ENCODE measurements around the gene S100A1. TPM values are rescaled to one million over a fixed set of nuclear protein-coding genes. Genes with fewer than 3 reads are reported as not detected.
"Not testable (repeated sequence)": the region's sequence is repeated elsewhere in the genome, so short reads cannot be mapped to it uniquely, and the experiment has no call there.

Gene S100A1
- polyA plus RNA-seq, 1 of the 3 experiments (the other 2 are of a cell fraction): 0.18 TPM

DNA sequence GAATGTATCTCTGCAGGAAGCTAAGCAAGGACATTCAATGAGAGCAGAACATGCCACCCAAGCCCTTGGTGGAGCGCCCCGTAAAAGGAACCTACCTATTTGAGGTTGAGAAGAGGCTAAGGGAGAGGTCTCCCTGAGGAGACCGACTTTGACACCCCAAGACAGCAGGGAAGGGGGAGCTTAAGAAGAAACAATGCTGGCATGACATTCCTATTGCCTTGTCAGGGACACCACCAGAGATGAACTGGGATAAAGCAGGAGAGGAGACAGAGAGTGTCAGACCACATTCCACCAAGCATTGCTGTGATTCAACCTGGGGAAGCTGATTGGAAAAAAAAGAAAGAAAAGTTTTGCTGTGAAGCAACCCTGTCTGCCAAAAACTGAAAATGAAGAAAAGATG, 49.3 kb upstream of the S100A1 start:
- H3K9me3 ChIP-seq: no peaks in the 10 kb centered on the region
- peak overlapping the region; percentile 42 for H2AFZ ChIP-seq (ENCODE audit: low read depth)
- H3K4me2 ChIP-seq: peak overlapping the region; percentile 57; the same call in 1 of the 2 replicates
- no peak for DNase-seq
- no peaks in the 10 kb centered on the region for H4K20me1 ChIP-seq (ENCODE audit: insufficient read depth)
- H3K9ac ChIP-seq: no peak overlapping the region; the same call in 1 of the 2 replicates
- H3K4me3 ChIP-seq (ENCODE audit: low read depth in 2 of 2, low read length in 1 of 2): no peak overlapping the region
- POLR2A ChIA-PET: no interaction called here
- TF ChIP-seq EZH2phosphoT487 (IDR thresholded peaks at IDR 0.05; ENCODE audit: borderline replicate concordance, low read depth) (no peak), FOSL2 (IDR thresholded peaks at IDR 0.05; ENCODE audit: borderline replicate concordance, low read depth) (no peak), TEAD4 (IDR thresholded peaks at IDR 0.05; ENCODE audit: borderline replicate concordance, insufficient read depth) (no peak), TCF12 (IDR thresholded peaks at IDR 0.05) (no peak), RXRA (IDR thresholded peaks at IDR 0.05; ENCODE audit: borderline replicate concordance, low read depth) (no peak), FOXM1 (IDR thresholded peaks at IDR 0.05; ENCODE audit: low read depth) (no peak), ELF1 (IDR thresholded peaks at IDR 0.05) (no peak), RCOR1 (IDR thresholded peaks at IDR 0.05; ENCODE audit: low read length) (no peak), EP300 (IDR thresholded peaks at IDR 0.05; ENCODE audit: borderline replicate concordance in 1 of 2, low read depth in 1 of 2, low read length in 1 of 2) (no peak)
- TF ChIP-seq, protein P1, sequence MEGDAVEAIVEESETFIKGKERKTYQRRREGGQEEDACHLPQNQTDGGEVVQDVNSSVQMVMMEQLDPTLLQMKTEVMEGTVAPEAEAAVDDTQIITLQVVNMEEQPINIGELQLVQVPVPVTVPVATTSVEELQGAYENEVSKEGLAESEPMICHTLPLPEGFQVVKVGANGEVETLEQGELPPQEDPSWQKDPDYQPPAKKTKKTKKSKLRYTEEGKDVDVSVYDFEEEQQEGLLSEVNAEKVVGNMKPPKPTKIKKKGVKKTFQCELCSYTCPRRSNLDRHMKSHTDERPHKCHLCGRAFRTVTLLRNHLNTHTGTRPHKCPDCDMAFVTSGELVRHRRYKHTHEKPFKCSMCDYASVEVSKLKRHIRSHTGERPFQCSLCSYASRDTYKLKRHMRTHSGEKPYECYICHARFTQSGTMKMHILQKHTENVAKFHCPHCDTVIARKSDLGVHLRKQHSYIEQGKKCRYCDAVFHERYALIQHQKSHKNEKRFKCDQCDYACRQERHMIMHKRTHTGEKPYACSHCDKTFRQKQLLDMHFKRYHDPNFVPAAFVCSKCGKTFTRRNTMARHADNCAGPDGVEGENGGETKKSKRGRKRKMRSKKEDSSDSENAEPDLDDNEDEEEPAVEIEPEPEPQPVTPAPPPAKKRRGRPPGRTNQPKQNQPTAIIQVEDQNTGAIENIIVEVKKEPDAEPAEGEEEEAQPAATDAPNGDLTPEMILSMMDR (IDR thresholded peaks at IDR 0.05): no peak
- TF ChIP-seq, protein P2, sequence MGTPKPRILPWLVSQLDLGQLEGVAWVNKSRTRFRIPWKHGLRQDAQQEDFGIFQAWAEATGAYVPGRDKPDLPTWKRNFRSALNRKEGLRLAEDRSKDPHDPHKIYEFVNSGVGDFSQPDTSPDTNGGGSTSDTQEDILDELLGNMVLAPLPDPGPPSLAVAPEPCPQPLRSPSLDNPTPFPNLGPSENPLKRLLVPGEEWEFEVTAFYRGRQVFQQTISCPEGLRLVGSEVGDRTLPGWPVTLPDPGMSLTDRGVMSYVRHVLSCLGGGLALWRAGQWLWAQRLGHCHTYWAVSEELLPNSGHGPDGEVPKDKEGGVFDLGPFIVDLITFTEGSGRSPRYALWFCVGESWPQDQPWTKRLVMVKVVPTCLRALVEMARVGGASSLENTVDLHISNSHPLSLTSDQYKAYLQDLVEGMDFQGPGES (IDR thresholded peaks at IDR 0.05; ENCODE audit: low read depth, low read length): no peak
- TF ChIP-seq, protein P3, sequence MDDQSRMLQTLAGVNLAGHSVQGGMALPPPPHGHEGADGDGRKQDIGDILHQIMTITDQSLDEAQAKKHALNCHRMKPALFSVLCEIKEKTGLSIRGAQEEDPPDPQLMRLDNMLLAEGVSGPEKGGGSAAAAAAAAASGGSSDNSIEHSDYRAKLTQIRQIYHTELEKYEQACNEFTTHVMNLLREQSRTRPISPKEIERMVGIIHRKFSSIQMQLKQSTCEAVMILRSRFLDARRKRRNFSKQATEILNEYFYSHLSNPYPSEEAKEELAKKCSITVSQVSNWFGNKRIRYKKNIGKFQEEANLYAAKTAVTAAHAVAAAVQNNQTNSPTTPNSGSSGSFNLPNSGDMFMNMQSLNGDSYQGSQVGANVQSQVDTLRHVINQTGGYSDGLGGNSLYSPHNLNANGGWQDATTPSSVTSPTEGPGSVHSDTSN (IDR thresholded peaks at IDR 0.05): no peak
- CTCF ChIA-PET: interaction anchor here (0.5 to 4.3 kb wide), 5 partner anchors 11 to 227 kb away, joined by 3 to 31 read pairs (median 3); no protein-coding TSS in a partner anchor
- no peaks in the 10 kb centered on the region for H3F3A ChIP-seq (replicated peaks; ENCODE audit: insufficient read depth)
- no peaks in the 10 kb centered on the region for H3K27me3 ChIP-seq (ENCODE audit: insufficient read depth)
- no peaks in the 10 kb centered on the region; the same call in 1 of the 2 replicates for H3K79me2 ChIP-seq (ENCODE audit: insufficient read depth)
- 90% methylated on average over 3 of the region's 3 CpGs for WGBS (ENCODE audit: low lambda C conversion rate)
- H3K27ac ChIP-seq (ENCODE audit: low read depth in 2 of 2, low read length in 1 of 2): peak overlapping the region in 1 of 2 experiments; percentile 68; a peak in 2 of 4 replicates
- H3K9me2 ChIP-seq: no peaks in the 10 kb centered on the region
- H3K4me1 ChIP-seq (ENCODE audit: control insufficient read depth in 1 of 2, insufficient read depth in 2 of 2, low read depth in 1 of 2, low read length in 1 of 2): peaks cover 0 to 16% of the 10 kb centered on the region in 2 experiments; a peak in 2 of 4 replicates
- no peaks in the 10 kb centered on the region for H3K36me3 ChIP-seq (replicated peaks in 1 of 2; ENCODE audit: control insufficient read depth in 1 of 2, insufficient read depth in 2 of 2, low read length in 1 of 2)

DNA sequence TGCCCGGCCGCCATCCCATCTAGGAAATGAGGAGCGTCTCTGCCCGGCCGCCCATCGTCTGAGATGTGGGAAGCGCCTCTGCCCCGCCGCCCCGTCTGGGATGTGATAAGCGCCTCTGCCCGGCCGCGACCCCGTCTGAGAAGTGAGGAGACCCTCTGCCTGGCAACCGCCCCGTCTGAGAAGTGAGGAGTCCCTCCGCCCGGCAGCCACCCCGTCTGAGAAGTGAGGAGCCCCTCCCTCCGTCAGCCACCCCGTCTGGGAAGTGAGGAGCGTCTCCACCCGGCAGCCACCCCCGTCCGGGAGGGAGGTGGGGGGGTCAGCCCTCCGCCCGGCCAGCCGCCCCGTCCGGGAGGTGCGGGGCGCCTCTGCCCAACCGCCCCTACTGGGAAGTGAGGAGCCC, 45.4 kb upstream of the S100A1 start:
- H3K9me3 ChIP-seq; DNase-seq; H3K9me2 ChIP-seq; H3K27me3 ChIP-seq (ENCODE audit: insufficient read depth); CTCF ChIA-PET; H4K20me1 ChIP-seq (ENCODE audit: insufficient read depth); POLR2A ChIA-PET; H3K36me3 ChIP-seq (replicated peaks in 1 of 2; ENCODE audit: control insufficient read depth in 1 of 2, insufficient read depth in 2 of 2, low read length in 1 of 2); H3K9ac ChIP-seq; H3K27ac ChIP-seq (ENCODE audit: low read depth in 2 of 2, low read length in 1 of 2); H3K4me2 ChIP-seq; H3K79me2 ChIP-seq (ENCODE audit: insufficient read depth); H3F3A ChIP-seq (replicated peaks; ENCODE audit: insufficient read depth); H3K4me3 ChIP-seq (ENCODE audit: low read depth in 2 of 2, low read length in 1 of 2); H2AFZ ChIP-seq (ENCODE audit: low read depth): not testable (repeated sequence)
- H3K4me1 ChIP-seq (ENCODE audit: control insufficient read depth in 1 of 2, insufficient read depth in 2 of 2, low read depth in 1 of 2, low read length in 1 of 2): peaks cover 3 to 15% of the 10 kb centered on the region in 2 experiments
- WGBS (ENCODE audit: low lambda C conversion rate): 90% methylated on average over 2 of the region's 34 CpGs

DNA sequence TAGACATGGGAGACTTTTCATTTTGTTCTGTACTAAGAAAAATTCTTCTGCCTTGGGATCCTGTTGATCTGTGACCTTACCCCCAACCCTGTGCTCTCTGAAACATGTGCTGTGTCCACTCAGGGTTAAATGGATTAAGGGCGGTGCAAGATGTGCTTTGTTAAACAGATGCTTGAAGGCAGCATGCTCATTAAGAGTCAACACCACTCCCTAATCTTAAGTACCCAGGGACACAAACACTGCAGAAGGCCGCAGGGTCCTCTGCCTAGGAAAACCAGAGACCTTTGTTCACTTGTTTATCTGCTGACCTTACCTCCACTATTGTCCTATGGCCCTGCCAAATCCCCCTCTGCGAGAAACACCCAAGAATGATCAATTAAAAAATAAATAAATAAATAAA, 44.7 kb upstream of the S100A1 start:
- H3K36me3 ChIP-seq (replicated peaks in 1 of 2; ENCODE audit: control insufficient read depth in 1 of 2, insufficient read depth in 2 of 2, low read length in 1 of 2); H3K9me2 ChIP-seq; H3K9me3 ChIP-seq; H3K27me3 ChIP-seq (ENCODE audit: insufficient read depth); H3K27ac ChIP-seq (ENCODE audit: low read depth in 2 of 2, low read length in 1 of 2); H3F3A ChIP-seq (replicated peaks; ENCODE audit: insufficient read depth); H3K79me2 ChIP-seq (ENCODE audit: insufficient read depth); H3K4me1 ChIP-seq (ENCODE audit: control insufficient read depth in 1 of 2, insufficient read depth in 2 of 2, low read depth in 1 of 2, low read length in 1 of 2); POLR2A ChIA-PET; H3K4me2 ChIP-seq; CTCF ChIA-PET; H2AFZ ChIP-seq (ENCODE audit: low read depth); H3K9ac ChIP-seq; H4K20me1 ChIP-seq (ENCODE audit: insufficient read depth); H3K4me3 ChIP-seq (ENCODE audit: low read depth in 2 of 2, low read length in 1 of 2); DNase-seq: not testable (repeated sequence)
- 80% methylated on average over 2 of the region's 3 CpGs for WGBS (ENCODE audit: low lambda C conversion rate)
